Measurements from ENCODE around the gene TASOR2. TPM values are rescaled to one million over a fixed set of nuclear protein-coding genes. Genes with fewer than 3 reads are reported as not detected.

The TASOR2 gene
- total RNA-seq, 1 experiment from 2014 or later: 80.3 TPM

- TF ChIP-seq ATF3 (IDR thresholded peaks at IDR 0.05): no peak
- TF ChIP-seq CBX3 (IDR thresholded peaks at IDR 0.05; ENCODE audit: low read depth): no peak
- TF ChIP-seq SIN3A (IDR thresholded peaks at IDR 0.05; ENCODE audit: low read depth): no peak; the same call in 1 of the 2 replicates
- TF ChIP-seq POLR2A (IDR thresholded peaks at IDR 0.05; ENCODE audit: borderline replicate concordance, extremely low read depth, insufficient read depth, insufficient read length): peak; percentile 83
- TF ChIP-seq REST (IDR thresholded peaks at IDR 0.05; ENCODE audit: low read depth): no peak; the same call in 1 of the 2 replicates
- no peak for TF ChIP-seq RAD21 (IDR thresholded peaks at IDR 0.05; ENCODE audit: low read depth)
- peak; percentile 18; the same call in 1 of the 2 replicates for TF ChIP-seq MAX (IDR thresholded peaks at IDR 0.05)
- no peak for TF ChIP-seq CEBPB (IDR thresholded peaks at IDR 0.05; ENCODE audit: low read depth)
- no peak for TF ChIP-seq FOSL1 (IDR thresholded peaks at IDR 0.05; ENCODE audit: low read depth)
- TF ChIP-seq EZH2phosphoT487 (IDR thresholded peaks at IDR 0.05; ENCODE audit: borderline replicate concordance): no peak
- TF ChIP-seq SRF (IDR thresholded peaks at IDR 0.05; ENCODE audit: low read depth): no peak
- peak; percentile 79 for TF ChIP-seq POLR2AphosphoS5 (IDR thresholded peaks at IDR 0.05; ENCODE audit: low read depth, low read length)
Measured at GRCh38 chr10:5666008-5666840, 18.4 kb upstream of the TASOR2 start, which contains the start of gene ASB13 (continued).

All from HCT116 (cell line).